Pancreas (tissue), 10 donors: ENCODE data around the gene VAPB. TPM values are rescaled to one million over a fixed set of nuclear protein-coding genes. Genes with fewer than 3 reads are reported as not detected.

Source experiments
- ATAC-seq, 4 donors: fragments of 200-7000 bp; cut with Tn5 transposase; one replicate each; pipeline versions ENCODE4 v1.8.0 to v1.9.1; 2020; ENCODE audit warnings: mild to moderate bottlenecking in 4 of 4, moderate library complexity in 4 of 4
- DNase-seq, 6 donors: peaks; one replicate each; pipeline ENCODE4 v3.0.0-alpha.2; 2020
- FAIRE-seq: peaks from 2 replicates; lab custom pipeline; 2012; peaks lifted over from hg19 to GRCh38; lab: Jason Lieb, UNC
- H3K27ac ChIP-seq, 4 donors: fragments of 200-600 bp; sonication (generic); 1 replicate in 3 of 4; 2 replicates in 1 of 4; pipeline versions ENCODE4 v1.5.0 to v1.8.0; 2020
- H3K27me3 ChIP-seq, 4 donors: fragments of 200-600 bp; one replicate each; pipeline ENCODE4 v1.8.0; 2021
- H3K36me3 ChIP-seq, 3 donors: fragments of 200-600 bp; sonication (generic) in 1 of 3; one replicate each; pipeline versions ENCODE4 v1.5.0 to v1.8.0; 2020 to 2021
- H3K4me1 ChIP-seq, 3 donors: fragments of 200-600 bp; one replicate each; pipeline ENCODE4 v1.8.0; 2021
- H3K4me3 ChIP-seq, 4 donors: fragments of 200-600 bp; sonication (generic) in 2 of 4; one replicate each; pipeline versions ENCODE4 v1.5.0 to v1.8.0; 2020 to 2021
- H3K9me3 ChIP-seq, 4 donors: fragments of 200-600 bp; one replicate each; pipeline ENCODE4 v1.8.0; 2021
- CTCF ChIP-seq, 4 donors: fragments of 200-600 bp; sonication (generic) in 3 of 4; IDR thresholded peaks; one replicate each; pipeline versions ENCODE4 v1.5.0 to v1.8.0; 2021; ENCODE audit warnings: antibody characterized with exemption in 4 of 4
- WGBS, 2 donors: extraction: QIAGEN DNeasy Blood & Tissue Kit; methylation state at CpG; one replicate each; pipeline ENCODE4 v1.1.7; 2013; 5-methylcytosine and 5-hydroxymethylcytosine counted together
- intact Hi-C, 3 donors: fragments of 100-400 bp; cut with DNase I; formaldehyde crosslinking; loops; one replicate each; pipeline versions ENCODE4 v1.11.1 to v1.14.2; 2022
- polyA plus RNA-seq, 2 donors: library from polyadenylated mRNA; stranded (reverse); fragments of 200-250 nt; gene quantifications; one replicate each; pipeline ENCODE4 v1.2.3, GENCODE V29; 2013
- total RNA-seq, 6 donors: library from RNA; stranded (reverse); fragmentation: NEBNext Ultra II Directional in 4 of 6; extraction: Animal tissue kit (Norgen Biotek cat#: 25700) in 4 of 6; gene quantifications; one replicate each; pipeline versions ENCODE4 v1.2.1 to v1.2.4, GENCODE V29; 2021 to 2023
- donor health status: healthy with polysubstance abuse.
- donor health status: DM: no; HTN: no; CAD: no; lungs with moderate emphysema.
- donor health status: DM: no; HTN: no; CAD: no.
- donor health status: control.
- donor health status: control.
- donor health status: Bipolar disorder and iron deficiency.
- donor health status: DM: yes; HTN: yes; CAD: no.
- donor health status: DM: no; HTN: no; CAD: no.
- donor health status: DM: no; HTN: no; CAD: no.
- donor health status: DM: yes; HTN: yes; CAD: no.

VAPB gene
- total and polyA plus RNA-seq, 8 donors = 9.6 to 30.3 (median 20.6) TPM

- no peak for FAIRE-seq
- Histone ChIP-seq H3K4me3 (no peak overlapping the region), H3K27me3 (no peaks in the 10 kb centered on the region), H3K9me3 (no peaks in the 10 kb centered on the region), H3K36me3 (peaks cover 0 to 12% (median 0%) of the 10 kb centered on the region in 3 donors), H3K27ac (no peak overlapping the region), H3K4me1 (no peaks in the 10 kb centered on the region)
- ATAC-seq = no peak
- intact Hi-C loops = no loop called here
- no peak for DNase-seq
- TF ChIP-seq CTCF (IDR thresholded peaks at IDR 0.05) = no peak
- 90 to 92% methylated on average over 4 of the region's 4 CpGs for WGBS, 2 donors
Observed at GRCh38 chr20:58344741-58345140, 44.3 kb upstream of the VAPB start.

GRCh38 chr20:58349570-58349969 is 39.5 kb upstream of the VAPB start:
- no peak for DNase-seq
- H3K4me1 ChIP-seq = no peaks in the 10 kb centered on the region
- no peaks in the 10 kb centered on the region for H3K27me3 ChIP-seq
- ATAC-seq = no peak
- TF ChIP-seq CTCF (IDR thresholded peaks at IDR 0.05) = no peak
- intact Hi-C loops = no loop called here
- FAIRE-seq = no peak
- no peaks in the 10 kb centered on the region for H3K9me3 ChIP-seq
- no peak overlapping the region for H3K27ac ChIP-seq
- H3K4me3 ChIP-seq = no peak overlapping the region
- H3K36me3 ChIP-seq = peaks cover 0 to 21% (median 0%) of the 10 kb centered on the region in 3 donors
- WGBS, 2 donors = 96 to 99% methylated on average over 3 of the region's 3 CpGs

GRCh38 chr20:58352468-58352867 is 36.6 kb upstream of the VAPB start:
- no peak overlapping the region for H3K27ac ChIP-seq
- H3K4me1 ChIP-seq = no peaks in the 10 kb centered on the region
- FAIRE-seq (no peak), ATAC-seq (no peak), DNase-seq (no peak)
- H3K36me3 ChIP-seq = peaks cover 0 to 14% (median 0%) of the 10 kb centered on the region in 3 donors
- H3K9me3 ChIP-seq = no peaks in the 10 kb centered on the region
- WGBS, 2 donors = 87 to 89% methylated on average over 2 of the region's 2 CpGs
- no peak overlapping the region for H3K4me3 ChIP-seq
- H3K27me3 ChIP-seq = no peaks in the 10 kb centered on the region
- no peak for TF ChIP-seq CTCF (IDR thresholded peaks at IDR 0.05)
- intact Hi-C loops = no loop called here

GRCh38 chr20:58359441-58359840 is 29.6 kb upstream of the VAPB start:
- 89 to 90% methylated on average over 8 of the region's 8 CpGs for WGBS, 2 donors
- FAIRE-seq (no peak), DNase-seq (no peak), ATAC-seq (no peak)
- H3K4me3 ChIP-seq = no peak overlapping the region
- intact Hi-C loops = no loop called here
- H3K9me3 ChIP-seq = no peaks in the 10 kb centered on the region
- H3K36me3 ChIP-seq = peaks cover 0 to 17% (median 0%) of the 10 kb centered on the region in 3 donors
- H3K27ac ChIP-seq = no peak overlapping the region
- TF ChIP-seq CTCF (IDR thresholded peaks at IDR 0.05) = no peak
- H3K27me3 ChIP-seq = no peaks in the 10 kb centered on the region
- no peaks in the 10 kb centered on the region for H3K4me1 ChIP-seq

GRCh38 chr20:58360936-58361335 is 28.1 kb upstream of the VAPB start:
- FAIRE-seq = no peak
- TF ChIP-seq CTCF (IDR thresholded peaks at IDR 0.05) = no peak
- no peak for DNase-seq
- H3K27me3 ChIP-seq = no peaks in the 10 kb centered on the region
- H3K4me1 ChIP-seq = no peaks in the 10 kb centered on the region
- intact Hi-C loops = no loop called here
- H3K4me3 ChIP-seq = no peak overlapping the region
- H3K36me3 ChIP-seq = peaks cover 0 to 10% (median 0%) of the 10 kb centered on the region in 3 donors
- H3K27ac ChIP-seq = no peak overlapping the region
- no peaks in the 10 kb centered on the region for H3K9me3 ChIP-seq
- ATAC-seq = no peak
